HepG2 (cell line): ENCODE measurements around the gene SESN2. TPM values are rescaled to one million over a fixed set of nuclear protein-coding genes. Genes with fewer than 3 reads are reported as not detected.

ENCODE experiments used
- ARNT2 ChIP-seq: sonication (generic); formaldehyde crosslinking; IDR thresholded peaks from 2 replicates; pipeline ENCODE4 v1.8.0; 2022; ENCODE audit warnings: mild to moderate bottlenecking, low read depth, missing genetic modification reagents, moderate library complexity
- HOXD1 ChIP-seq: sonication (generic); formaldehyde crosslinking; IDR thresholded peaks from 2 replicates; pipeline ENCODE4 v1.5.0; 2020; ENCODE audit warnings: missing genetic modification reagents
- JARID2 ChIP-seq: sonication (generic); formaldehyde crosslinking; IDR thresholded peaks from 2 replicates; pipeline ENCODE4 v1.8.1; 2023; ENCODE audit warnings: missing genetic modification reagents, inconsistent platforms; ENCODE audit not compliant: insufficient replicate concordance
- KMT2A ChIP-seq: sonication (generic); formaldehyde crosslinking; IDR thresholded peaks from 2 replicates; pipeline ENCODE4 v1.4.0; 2020; ENCODE audit warnings: missing genetic modification reagents
- MAF1 ChIP-seq: sonication (generic); formaldehyde crosslinking; IDR thresholded peaks from 2 replicates; pipeline ENCODE4 v1.5.0; 2020; ENCODE audit warnings: missing genetic modification reagents, borderline replicate concordance
- POLR2G ChIP-seq: fragments of 200-400 bp; formaldehyde crosslinking; IDR thresholded peaks from 2 replicates; pipeline ENCODE4 v1.6.1; 2018; ENCODE audit warnings: mild to moderate bottlenecking, low read depth, low read length, moderate library complexity
- RARG ChIP-seq: sonication (generic); formaldehyde crosslinking; IDR thresholded peaks from 2 replicates; pipeline ENCODE4 v1.4.0; 2020; ENCODE audit warnings: low read depth, mild to moderate bottlenecking, missing genetic modification reagents
- RXRA ChIP-seq: sonication (generic); formaldehyde crosslinking; IDR thresholded peaks from 2 replicates; pipeline ENCODE4 v1.5.1; 2020; ENCODE audit warnings: missing genetic modification reagents
- SYNCRIP ChIP-seq: fragments of 200-400 bp; formaldehyde crosslinking; IDR thresholded peaks from 2 replicates; pipeline ENCODE4 v1.6.1; 2018; ENCODE audit warnings: mild to moderate bottlenecking, low read depth, low read length; ENCODE audit not compliant: insufficient read depth
- TBX3 ChIP-seq: fragments of 450-650 bp; IDR thresholded peaks from 2 replicates; pipeline ENCODE4 v1.6.1; 2017; ENCODE audit warnings: antibody characterized with exemption, mild to moderate bottlenecking, inconsistent platforms, borderline replicate concordance
- ZBTB21 ChIP-seq: sonication (generic); formaldehyde crosslinking; IDR thresholded peaks from 2 replicates; pipeline ENCODE4 v1.4.0; 2020; ENCODE audit warnings: missing genetic modification reagents
- ZNF101 ChIP-seq: sonication (generic); formaldehyde crosslinking; IDR thresholded peaks from 2 replicates; pipeline ENCODE4 v1.4.0; 2020; ENCODE audit warnings: mild to moderate bottlenecking, low read depth, missing genetic modification reagents, borderline replicate concordance
- ZNF7 ChIP-seq: IDR thresholded peaks from 2 replicates; pipeline ENCODE4 v1.6.1; 2016; ENCODE audit warnings: missing biosample characterization, missing genetic modification reagents
- ZNF747 ChIP-seq: sonication (generic); formaldehyde crosslinking; IDR thresholded peaks from 2 replicates; pipeline ENCODE4 v1.8.1; 2023; ENCODE audit warnings: missing genetic modification reagents, mild to moderate bottlenecking, borderline replicate concordance
- ZNF782 ChIP-seq: sonication (generic); formaldehyde crosslinking; IDR thresholded peaks from 2 replicates; pipeline ENCODE4 v1.4.0; 2020; ENCODE audit warnings: missing genetic modification reagents, mild to moderate bottlenecking, borderline replicate concordance
- ZNF792 ChIP-seq: IDR thresholded peaks from 2 replicates; pipeline ENCODE4 v1.6.1; 2016
- polyA plus RNA-seq, 8 experiments: library from polyadenylated mRNA; depleted of rRNA in 3 of 8; stranded (reverse) in 7 of 8; unstranded in 1 of 8; fragments of >200 nt; fragmentation: Illumina TruSeq in 4 of 8; extraction: Trizol in 4 of 8; gene quantifications; 2 replicates each; pipeline versions ENCODE4 v1.2.1 to v1.2.3, GENCODE V29; 2011 to 2016; ENCODE audit warnings: low read depth in 4 of 8, missing spikeins in 1 of 8, mixed read lengths in 1 of 8; ENCODE audit not compliant: insufficient read depth in 1 of 8
- total RNA-seq, 5 experiments: library from RNA; depleted of rRNA; stranded (reverse); fragments of >200 nt; fragmentation: Illumina TruSeq; extraction: Trizol; gene quantifications; 2 replicates each; pipeline ENCODE4 v1.2.3, GENCODE V29; 2016; ENCODE audit warnings: low read depth in 1 of 5
- TF ChIP-seq, protein P1 (sequence below): sonication (generic); formaldehyde crosslinking; IDR thresholded peaks from 2 replicates; pipeline ENCODE4 v1.4.0; 2020; ENCODE audit warnings: mild to moderate bottlenecking, missing genetic modification reagents
- TF ChIP-seq, protein P2 (sequence below): sonication (generic); formaldehyde crosslinking; IDR thresholded peaks from 2 replicates; pipeline ENCODE4 v1.4.0; 2020; ENCODE audit warnings: mild to moderate bottlenecking, missing genetic modification reagents
- TF ChIP-seq, protein P3 (sequence below): sonication (generic); formaldehyde crosslinking; IDR thresholded peaks from 2 replicates; pipeline ENCODE4 v1.5.1; 2020; ENCODE audit warnings: missing genetic modification reagents, mild to moderate bottlenecking, borderline replicate concordance
- TF ChIP-seq, protein P4 (sequence below): IDR thresholded peaks from 2 replicates; pipeline ENCODE4 v1.6.1; 2012; ENCODE audit warnings: inconsistent platforms

Gene SESN2
- total and polyA plus RNA-seq, 2 of the 13 experiments (the other 11 are each of a cell fraction or from before 2014, with no cell fraction given), result 13.2 to 19.1 TPM

DNA sequence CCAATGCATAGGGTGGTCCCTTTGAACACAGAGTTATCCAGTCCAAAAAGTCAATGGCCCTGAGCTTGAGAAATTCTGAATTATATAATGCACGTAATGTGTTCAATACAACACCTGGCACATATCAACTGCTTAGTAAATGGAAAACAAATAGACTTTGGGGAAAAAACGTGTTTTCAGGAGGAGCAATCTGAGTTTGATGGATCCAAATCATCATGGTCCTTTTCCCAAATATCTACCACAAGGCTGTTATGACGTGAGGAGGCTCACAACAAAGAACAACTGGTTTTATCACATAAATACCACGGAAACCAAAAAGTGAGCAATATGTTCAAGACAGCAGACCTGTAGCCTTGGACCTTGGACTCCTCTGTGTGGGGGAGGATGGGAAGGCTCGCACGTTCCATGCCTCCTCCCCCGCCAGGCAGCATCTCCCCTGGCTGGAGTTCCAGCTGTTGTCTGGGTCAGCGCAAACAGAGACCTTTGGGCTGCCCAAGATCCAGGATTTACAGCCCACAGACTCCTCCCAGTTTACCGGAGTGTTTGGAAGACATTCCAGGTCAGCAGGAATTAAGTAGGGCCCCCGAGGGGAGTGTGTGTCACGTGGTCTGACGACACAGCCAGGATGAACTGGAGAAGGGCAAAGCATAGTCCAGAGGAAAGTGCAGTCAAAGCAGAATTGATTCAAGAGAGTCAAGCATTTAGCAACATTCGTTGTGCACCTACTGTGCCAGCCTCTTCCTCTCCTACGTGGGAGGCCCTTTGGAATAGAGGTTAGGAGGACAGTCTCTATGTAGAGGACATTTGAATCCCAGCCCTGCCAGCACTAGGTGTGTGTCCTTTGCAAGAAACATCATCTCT is 37.3 kb downstream of the SESN2 start (continued):
- TF ChIP-seq ZBTB21 (CRISPR knock-in tag) (peak; percentile 71; the same call in 1 of the 2 replicates), ZNF782 (CRISPR knock-in tag) (no peak), ZNF7 (CRISPR knock-in tag) (no peak), HOXD1 (CRISPR knock-in tag) (no peak), ZNF101 (CRISPR knock-in tag) (no peak), POLR2G (peak; percentile 33; the same call in 1 of the 2 replicates), TBX3 (peak; percentile 60; the same call in 1 of the 2 replicates), ZNF747 (CRISPR knock-in tag) (peak; percentile 39; the same call in 1 of the 2 replicates), ARNT2 (no peak), ZNF792 (CRISPR knock-in tag) (no peak; the same call in 1 of the 2 replicates), KMT2A (peak; percentile 27; the same call in 1 of the 2 replicates), RARG (no peak), JARID2 (CRISPR knock-in tag) (peak; percentile 45), SYNCRIP (no peak), MAF1 (CRISPR knock-in tag) (no peak), RXRA (CRISPR knock-in tag) (peak; percentile 94)
- TF ChIP-seq, protein P1, sequence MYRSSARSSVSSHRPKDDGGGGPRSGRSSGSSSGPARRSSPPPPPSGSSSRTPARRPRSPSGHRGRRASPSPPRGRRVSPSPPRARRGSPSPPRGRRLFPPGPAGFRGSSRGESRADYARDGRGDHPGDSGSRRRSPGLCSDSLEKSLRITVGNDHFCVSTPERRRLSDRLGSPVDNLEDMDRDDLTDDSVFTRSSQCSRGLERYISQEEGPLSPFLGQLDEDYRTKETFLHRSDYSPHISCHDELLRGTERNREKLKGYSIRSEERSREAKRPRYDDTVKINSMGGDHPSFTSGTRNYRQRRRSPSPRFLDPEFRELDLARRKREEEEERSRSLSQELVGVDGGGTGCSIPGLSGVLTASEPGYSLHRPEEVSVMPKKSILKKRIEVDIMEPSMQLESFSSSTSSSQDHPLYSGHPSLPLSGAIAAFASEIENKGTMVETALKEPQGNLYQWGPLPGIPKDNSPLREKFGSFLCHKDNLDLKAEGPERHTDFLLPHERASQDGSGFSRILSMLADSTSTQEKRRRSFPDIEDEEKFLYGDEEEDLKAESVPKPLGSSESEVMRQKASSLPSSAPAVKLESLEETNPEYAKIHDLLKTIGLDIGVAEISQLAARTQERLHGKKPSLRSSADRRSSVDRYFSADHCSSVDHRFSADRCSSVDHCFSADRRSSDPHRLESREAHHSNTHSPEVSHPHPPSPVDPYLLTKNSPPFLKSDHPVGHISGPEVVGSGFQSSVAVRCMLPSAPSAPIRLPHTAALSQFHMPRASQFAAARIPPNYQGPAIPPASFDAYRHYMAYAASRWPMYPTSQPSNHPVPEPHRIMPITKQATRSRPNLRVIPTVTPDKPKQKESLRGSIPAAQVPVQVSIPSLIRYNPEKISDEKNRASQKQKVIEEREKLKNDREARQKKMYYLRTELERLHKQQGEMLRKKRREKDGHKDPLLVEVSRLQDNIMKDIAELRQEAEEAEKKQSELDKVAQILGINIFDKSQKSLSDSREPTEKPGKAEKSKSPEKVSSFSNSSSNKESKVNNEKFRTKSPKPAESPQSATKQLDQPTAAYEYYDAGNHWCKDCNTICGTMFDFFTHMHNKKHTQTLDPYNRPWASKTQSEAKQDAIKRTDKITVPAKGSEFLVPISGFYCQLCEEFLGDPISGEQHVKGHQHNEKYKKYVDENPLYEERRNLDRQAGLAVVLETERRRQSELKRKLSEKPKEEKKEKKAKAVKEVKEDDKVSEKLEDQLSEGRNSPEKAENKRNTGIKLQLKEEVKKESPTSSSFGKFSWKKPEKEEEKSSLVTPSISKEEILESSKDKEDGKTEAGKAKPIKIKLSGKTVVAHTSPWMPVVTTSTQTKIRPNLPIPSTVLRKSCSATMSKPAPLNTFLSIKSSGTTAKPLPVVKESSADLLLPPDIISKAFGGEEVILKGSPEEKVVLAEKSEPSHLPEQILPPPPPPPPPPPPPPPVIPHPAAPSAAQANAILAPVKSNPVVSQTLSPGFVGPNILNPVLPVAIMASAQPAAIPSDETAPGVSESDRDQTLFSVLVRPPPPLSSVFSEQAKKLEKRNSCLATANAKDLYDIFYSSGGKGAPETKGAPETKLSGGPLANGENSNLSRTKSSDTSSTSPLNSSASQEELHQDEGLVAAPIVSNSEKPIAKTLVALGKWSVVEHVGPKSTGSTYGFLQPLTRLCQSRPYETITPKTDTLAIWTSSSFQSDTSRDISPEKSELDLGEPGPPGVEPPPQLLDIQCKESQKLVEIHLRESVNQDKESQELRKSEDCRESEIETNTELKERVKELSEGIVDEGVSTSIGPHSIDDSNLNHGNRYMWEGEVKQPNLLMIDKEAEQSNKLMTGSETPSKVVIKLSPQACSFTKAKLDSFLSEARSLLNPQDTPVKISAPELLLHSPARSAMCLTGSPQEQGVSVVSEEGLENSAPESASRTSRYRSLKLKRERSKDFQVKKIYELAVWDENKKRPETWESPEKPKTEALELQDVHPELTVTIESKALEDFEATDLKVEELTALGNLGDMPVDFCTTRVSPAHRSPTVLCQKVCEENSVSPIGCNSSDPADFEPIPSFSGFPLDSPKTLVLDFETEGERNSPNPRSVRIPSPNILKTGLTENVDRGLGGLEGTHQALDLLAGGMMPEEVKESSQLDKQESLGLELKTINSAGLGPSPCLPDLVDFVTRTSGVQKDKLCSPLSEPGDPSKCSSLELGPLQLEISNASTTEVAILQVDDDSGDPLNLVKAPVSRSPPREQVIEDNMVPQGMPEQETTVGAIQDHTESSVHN (CRISPR knock-in tag), result no peak
- TF ChIP-seq, protein P2, sequence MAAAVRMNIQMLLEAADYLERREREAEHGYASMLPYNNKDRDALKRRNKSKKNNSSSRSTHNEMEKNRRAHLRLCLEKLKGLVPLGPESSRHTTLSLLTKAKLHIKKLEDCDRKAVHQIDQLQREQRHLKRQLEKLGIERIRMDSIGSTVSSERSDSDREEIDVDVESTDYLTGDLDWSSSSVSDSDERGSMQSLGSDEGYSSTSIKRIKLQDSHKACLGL (CRISPR knock-in tag), result no peak
- TF ChIP-seq, protein P3, sequence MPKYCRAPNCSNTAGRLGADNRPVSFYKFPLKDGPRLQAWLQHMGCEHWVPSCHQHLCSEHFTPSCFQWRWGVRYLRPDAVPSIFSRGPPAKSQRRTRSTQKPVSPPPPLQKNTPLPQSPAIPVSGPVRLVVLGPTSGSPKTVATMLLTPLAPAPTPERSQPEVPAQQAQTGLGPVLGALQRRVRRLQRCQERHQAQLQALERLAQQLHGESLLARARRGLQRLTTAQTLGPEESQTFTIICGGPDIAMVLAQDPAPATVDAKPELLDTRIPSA, result no peak
- TF ChIP-seq, protein P4, sequence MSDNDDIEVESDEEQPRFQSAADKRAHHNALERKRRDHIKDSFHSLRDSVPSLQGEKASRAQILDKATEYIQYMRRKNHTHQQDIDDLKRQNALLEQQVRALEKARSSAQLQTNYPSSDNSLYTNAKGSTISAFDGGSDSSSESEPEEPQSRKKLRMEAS, result peak; percentile 51
